Mesenteric fat pad (tissue), 1 donor: Measurements from ENCODE around the gene CCDC192. TPM values are rescaled to one million over a fixed set of nuclear protein-coding genes. Genes with fewer than 3 reads are reported as not detected.

Experiments used
- DNase-seq: peaks from one replicate; pipeline ENCODE4 v3.0.0-alpha.2; 2020; ENCODE audit warnings: low spot score
- total RNA-seq: library from RNA; stranded (reverse); fragmentation: NEBNext Ultra II Directional; extraction: Animal tissue kit (Norgen Biotek cat#: 25700); gene quantifications from one replicate; pipeline ENCODE4 v1.2.1, GENCODE V29; 2021
- donor health status: DM: yes; HTN: yes; CAD: no.

CCDC192 gene
- total RNA-seq, 1 donor from 2014 or later = 0.51 TPM

GRCh38 chr5:127805448-127805847 is 102.3 kb downstream of the CCDC192 start:
- no peak for DNase-seq

- no peak for DNase-seq
These were observed 103.6 kb downstream of the CCDC192 start for GRCh38 chr5:127806776-127807175.

GRCh38 chr5:127809533-127809932 is 106.3 kb downstream of the CCDC192 start:
- DNase-seq = no peak

- DNase-seq = no peak
These were observed 106.8 kb downstream of the CCDC192 start for GRCh38 chr5:127810017-127810416.

GRCh38 chr5:127810707-127811490 is 107.7 kb downstream of the CCDC192 start:
- DNase-seq = no peak

GRCh38 chr5:127812570-127812969 is 109.4 kb downstream of the CCDC192 start:
- no peak for DNase-seq

- no peak for DNase-seq
These were observed 110.7 kb downstream of the CCDC192 start for GRCh38 chr5:127813633-127814587.

GRCh38 chr5:127814588-127814973 is 111.4 kb downstream of the CCDC192 start:
- no peak for DNase-seq

- no peak for DNase-seq
These were observed 117.8 kb downstream of the CCDC192 start for GRCh38 chr5:127820910-127821553.

GRCh38 chr5:127821896-127822295 is 118.7 kb downstream of the CCDC192 start:
- no peak for DNase-seq

- DNase-seq = no peak
These were observed 120.9 kb downstream of the CCDC192 start for GRCh38 chr5:127824126-127824525.

GRCh38 chr5:127826011-127826410 is 122.8 kb downstream of the CCDC192 start:
- DNase-seq = no peak

- no peak for DNase-seq
These were observed 124.3 kb downstream of the CCDC192 start for GRCh38 chr5:127827451-127827850.

GRCh38 chr5:127830157-127830556 is 127.0 kb downstream of the CCDC192 start:
- DNase-seq = no peak

- no peak for DNase-seq
These were observed 127.8 kb downstream of the CCDC192 start for GRCh38 chr5:127830829-127831598.

GRCh38 chr5:127832067-127832466 is 128.9 kb downstream of the CCDC192 start:
- no peak for DNase-seq

- no peak for DNase-seq
These were observed 130.9 kb downstream of the CCDC192 start for GRCh38 chr5:127834094-127834531.

- DNase-seq = no peak
These were observed 131.4 kb downstream of the CCDC192 start for GRCh38 chr5:127834554-127834953.

- no peak for DNase-seq
These were observed 135.5 kb downstream of the CCDC192 start for GRCh38 chr5:127838661-127839060.

- no peak for DNase-seq
These were observed 135.9 kb downstream of the CCDC192 start for GRCh38 chr5:127839072-127839471.
